ENCODE results near the gene CEP250.

DNA sequence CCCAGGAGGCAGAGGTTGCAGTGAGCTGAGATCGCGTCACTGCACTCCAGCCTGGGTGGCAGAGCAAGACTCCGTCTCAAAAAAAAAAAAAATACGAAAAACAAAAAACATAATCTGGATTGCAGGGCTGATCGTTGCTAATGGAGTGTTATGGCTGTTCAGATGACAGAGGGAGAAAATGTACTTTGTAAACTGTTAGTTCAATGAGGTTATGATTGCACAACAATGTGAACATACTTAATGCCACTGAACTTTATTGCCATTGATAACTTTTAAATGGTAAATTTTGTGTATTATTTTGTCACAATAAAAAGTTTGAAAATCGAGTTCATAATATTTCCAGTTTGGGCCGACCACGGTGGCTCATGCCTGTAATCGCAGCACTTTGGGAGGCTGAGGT lies 63.6 kb downstream of the CEP250 start:
- TF ChIP-seq EZH2 (IDR thresholded peaks at IDR 0.05; ENCODE audit: insufficient read depth, poor library complexity, severe bottlenecking) (no peak), EZH2phosphoT487 (IDR thresholded peaks at IDR 0.05; ENCODE audit: insufficient read depth, low read depth) (no peak)

Measured in GM23248 (cell line).